GM12873 (cell line): ENCODE results near the gene ATAD3A.

Experiments used
- TF ChIP-seq, protein P1 (sequence below): IDR thresholded peaks from 2 replicates; pipeline ENCODE4 v1.5.1; 2012; ENCODE audit warnings: low read depth, mild to moderate bottlenecking, moderate library complexity, low read length, control low read depth; ENCODE audit not compliant: insufficient read depth; ENCODE audit errors: missing control alignments

The ATAD3A gene

DNA sequence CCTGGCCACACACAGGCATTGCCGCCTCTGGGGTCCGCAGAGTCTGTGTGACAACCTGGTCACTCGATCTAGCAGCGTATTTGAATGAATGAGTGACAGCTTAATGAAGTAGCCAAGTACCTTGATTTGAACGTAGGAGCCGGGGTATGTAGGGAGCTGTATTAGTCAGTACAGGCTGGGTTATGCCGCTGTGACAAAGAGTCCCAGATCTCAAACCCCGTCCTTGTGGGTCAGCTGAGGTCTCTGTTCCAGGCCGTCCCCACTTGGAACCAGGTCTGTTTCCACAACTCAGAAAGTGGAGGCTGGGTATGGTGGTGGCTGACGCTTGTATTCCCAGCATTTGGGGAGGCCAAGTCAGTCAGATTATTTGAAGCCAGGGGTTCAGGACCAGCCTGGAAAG, 20.4 kb upstream of the ATAD3A start:
- TF ChIP-seq, protein P1, sequence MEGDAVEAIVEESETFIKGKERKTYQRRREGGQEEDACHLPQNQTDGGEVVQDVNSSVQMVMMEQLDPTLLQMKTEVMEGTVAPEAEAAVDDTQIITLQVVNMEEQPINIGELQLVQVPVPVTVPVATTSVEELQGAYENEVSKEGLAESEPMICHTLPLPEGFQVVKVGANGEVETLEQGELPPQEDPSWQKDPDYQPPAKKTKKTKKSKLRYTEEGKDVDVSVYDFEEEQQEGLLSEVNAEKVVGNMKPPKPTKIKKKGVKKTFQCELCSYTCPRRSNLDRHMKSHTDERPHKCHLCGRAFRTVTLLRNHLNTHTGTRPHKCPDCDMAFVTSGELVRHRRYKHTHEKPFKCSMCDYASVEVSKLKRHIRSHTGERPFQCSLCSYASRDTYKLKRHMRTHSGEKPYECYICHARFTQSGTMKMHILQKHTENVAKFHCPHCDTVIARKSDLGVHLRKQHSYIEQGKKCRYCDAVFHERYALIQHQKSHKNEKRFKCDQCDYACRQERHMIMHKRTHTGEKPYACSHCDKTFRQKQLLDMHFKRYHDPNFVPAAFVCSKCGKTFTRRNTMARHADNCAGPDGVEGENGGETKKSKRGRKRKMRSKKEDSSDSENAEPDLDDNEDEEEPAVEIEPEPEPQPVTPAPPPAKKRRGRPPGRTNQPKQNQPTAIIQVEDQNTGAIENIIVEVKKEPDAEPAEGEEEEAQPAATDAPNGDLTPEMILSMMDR = no peak

DNA sequence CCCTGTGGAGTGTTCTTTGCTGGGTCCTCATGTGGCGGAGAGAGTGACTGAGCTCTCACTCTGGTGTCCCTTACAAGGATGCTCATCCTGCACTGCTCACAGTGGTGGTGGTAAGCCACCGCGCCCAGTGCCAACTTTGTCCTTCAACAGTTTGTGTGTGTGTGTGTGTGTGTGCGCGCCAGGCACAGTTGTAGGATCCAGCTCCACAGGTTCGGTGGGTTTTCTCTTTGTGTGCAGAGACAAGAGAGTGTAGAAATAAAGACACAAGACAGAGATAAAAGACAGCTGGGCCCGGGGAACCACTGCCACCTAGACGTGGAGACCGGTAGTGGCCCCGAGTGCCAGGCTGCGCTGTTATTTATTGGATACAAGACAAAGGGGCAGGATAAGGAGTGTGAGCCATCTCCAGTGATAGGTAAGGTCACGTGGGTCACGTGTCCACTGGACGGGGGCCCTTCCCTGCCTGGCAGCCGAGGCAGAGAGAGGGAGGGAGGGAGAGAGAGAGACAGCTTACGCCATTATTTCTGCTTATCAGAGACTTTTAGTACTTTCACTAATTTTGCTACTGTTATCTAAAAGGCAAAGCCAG, 7.1 kb upstream of the ATAD3A start:
- TF ChIP-seq, protein P1 = peak; percentile 59

DNA sequence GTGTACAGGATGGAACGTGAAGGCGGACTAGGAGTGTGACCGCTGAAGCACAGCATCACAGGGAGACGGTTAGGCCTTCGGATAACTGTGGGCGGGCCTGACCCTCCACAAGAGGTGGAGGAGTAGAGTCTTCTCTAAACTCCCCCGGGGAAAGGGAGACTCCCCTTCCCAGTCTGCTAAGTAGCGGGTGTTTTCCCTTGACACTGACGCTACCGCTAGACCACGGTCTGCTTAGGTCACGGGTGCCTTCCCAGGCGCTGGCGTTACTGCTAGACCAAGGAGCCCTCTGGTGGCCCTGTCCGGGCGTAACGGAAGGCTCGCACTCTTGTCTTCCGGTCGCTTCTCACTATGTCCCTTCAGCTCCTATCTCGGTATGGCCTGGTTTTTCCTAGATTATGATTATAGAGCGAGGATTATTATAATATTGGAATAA, 6.6 kb upstream of the ATAD3A start:
- TF ChIP-seq, protein P1 = peak; percentile 41

DNA sequence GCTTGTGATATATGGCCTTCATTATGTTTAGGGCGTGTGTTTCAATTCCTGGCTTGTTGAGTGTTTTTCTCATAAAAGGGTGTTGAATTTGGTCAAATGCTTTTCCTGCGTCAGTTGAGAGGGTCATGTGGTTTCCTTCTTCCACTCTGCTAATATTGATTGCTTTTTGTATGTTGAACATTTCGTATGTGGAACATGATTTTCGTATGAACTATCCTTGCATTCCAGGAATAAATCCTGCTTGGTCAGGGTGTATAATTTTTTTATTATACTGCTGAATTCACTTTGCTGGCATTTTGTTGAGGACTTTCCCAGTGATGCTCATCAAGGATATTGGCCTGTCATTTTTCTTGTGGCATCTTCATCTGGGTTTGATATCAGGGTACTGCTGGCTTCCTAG, 4.7 kb upstream of the ATAD3A start:
- TF ChIP-seq, protein P1 = no peak

DNA sequence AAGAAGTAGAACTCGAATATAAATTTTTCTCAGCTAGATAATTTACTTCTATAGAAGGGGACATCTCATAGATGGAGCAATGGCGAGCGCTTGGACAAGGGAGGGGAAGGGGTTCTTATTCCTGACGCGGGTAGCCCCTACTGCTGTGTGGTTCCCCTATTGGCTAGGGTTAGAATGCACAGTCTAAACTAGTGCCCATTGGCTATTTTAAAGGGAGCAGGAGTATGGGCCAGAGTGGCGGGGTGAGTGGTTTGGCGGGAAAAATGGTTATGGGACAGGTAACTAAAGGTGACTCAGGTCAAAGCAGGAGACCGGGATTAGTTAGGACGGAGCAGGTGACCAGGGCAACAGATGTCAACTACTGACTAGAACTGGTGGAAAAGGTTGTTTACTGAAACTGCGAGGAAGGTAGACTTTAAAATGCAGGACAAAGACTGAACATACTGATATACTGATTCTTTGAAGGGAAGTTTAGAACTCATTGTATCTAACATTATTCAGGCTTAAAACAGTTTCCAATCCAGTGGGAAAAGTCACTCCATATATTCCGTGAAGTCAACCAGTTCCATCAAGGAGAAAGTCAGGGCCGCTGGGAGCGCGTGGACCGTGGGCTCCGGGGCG, 940 bp upstream of the ATAD3A start:
- TF ChIP-seq, protein P1 = no peak

DNA sequence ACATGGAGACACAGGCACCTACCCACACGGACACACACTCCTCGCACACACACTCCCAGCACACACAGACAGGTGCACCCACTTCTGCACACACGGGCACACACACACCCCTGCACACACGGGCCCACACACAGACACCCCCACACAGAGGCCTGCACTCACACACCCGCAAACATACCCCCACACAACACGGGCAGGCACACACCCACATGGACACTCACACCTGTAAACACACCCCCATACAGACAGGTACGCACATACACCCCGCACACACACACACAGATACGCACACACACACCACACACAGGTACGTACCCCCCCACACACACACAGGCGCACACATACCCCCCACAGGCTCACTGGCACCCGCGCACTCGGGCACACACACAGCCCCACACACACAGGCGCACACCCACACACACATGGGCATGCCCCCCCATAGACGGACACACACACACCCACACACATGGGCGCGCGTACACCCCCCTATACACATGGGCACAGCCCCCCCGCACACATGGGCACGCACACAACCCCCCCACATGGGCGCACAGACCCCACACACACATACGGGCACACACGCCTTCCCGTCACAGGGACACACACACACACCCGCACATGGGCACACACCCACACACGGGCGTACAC, 6.1 kb downstream of the ATAD3A start:
- TF ChIP-seq, protein P1 = no peak

DNA sequence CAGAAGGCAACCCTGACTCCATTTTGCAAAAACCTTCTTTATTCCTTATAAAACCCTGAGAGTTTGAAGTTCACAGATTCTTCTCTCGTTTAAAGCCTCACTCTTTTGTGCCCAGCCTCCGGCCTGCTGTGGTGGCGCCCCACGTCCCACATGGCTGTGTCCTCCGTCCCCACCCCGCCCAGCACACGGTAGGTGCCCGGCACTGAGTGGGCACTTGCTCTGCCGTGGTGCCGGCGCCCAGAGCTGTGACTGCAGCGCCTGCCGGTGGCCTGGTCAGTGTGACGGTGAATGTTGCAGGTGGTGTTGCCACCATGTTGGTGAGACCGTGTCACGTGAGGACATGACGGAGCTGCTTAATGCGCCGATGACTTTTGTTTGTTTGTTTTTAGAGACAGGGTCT, 9.4 kb downstream of the ATAD3A start:
- TF ChIP-seq, protein P1 = no peak
